GM12891 (cell line): ENCODE results near the gene PFKFB3.

Experiments used
- PAX5 ChIP-seq: IDR thresholded peaks from 2 replicates; pipeline ENCODE4 v1.6.1; 2011; ENCODE audit warnings: low read length, moderate library complexity, mild to moderate bottlenecking; ENCODE audit not compliant: insufficient read depth, severe bottlenecking
- POLR2A ChIP-seq: IDR thresholded peaks from 2 replicates; pipeline ENCODE4 v1.6.1; 2011; ENCODE audit warnings: low read depth, low read length, control low read depth
- POLR2AphosphoS5 ChIP-seq: IDR thresholded peaks from 2 replicates; pipeline ENCODE4 v1.6.1; 2011; ENCODE audit warnings: low read depth, low read length, control low read depth
- POU2F2 ChIP-seq: IDR thresholded peaks from 2 replicates; pipeline ENCODE4 v1.6.1; 2011; ENCODE audit warnings: low read depth, mild to moderate bottlenecking, control low read depth, low read length, moderate library complexity
- SPI1 ChIP-seq: IDR thresholded peaks from 2 replicates; pipeline ENCODE4 v1.6.1; 2011; ENCODE audit warnings: low read depth, low read length, control low read depth
- TAF1 ChIP-seq: IDR thresholded peaks from 2 replicates; pipeline ENCODE4 v1.6.1; 2011; ENCODE audit warnings: low read depth, low read length, control low read depth

GRCh38 chr10:6197321-6197720 is 5.4 kb upstream of the PFKFB3 start:
- TF ChIP-seq POLR2A = no peak
- TF ChIP-seq POLR2AphosphoS5 = no peak
- no peak for TF ChIP-seq SPI1
- no peak for TF ChIP-seq TAF1
- no peak for TF ChIP-seq POU2F2
- TF ChIP-seq PAX5 = no peak
